ENCODE measurements around the gene TSFM.

DNA sequence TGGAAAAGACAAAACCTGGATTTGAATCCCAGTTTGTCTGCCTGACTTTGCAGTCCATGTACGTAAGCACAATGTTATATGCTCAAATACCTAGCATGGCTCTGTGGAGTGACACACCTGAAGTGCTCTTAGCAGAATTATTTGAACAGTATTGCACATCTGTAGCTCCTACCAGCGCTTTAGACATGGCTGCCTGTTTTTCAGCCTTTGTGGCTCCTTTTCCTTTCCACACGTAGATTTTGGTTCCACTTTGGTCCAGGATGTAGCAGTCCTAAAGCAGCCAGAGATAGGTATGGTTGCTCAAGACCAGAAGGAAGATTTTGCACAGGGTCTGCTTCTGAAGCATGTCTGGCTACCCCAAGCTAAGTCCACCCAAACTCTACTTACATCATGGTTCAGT lies 26.8 kb downstream of the TSFM start:
- TF ChIP-seq, protein P1, sequence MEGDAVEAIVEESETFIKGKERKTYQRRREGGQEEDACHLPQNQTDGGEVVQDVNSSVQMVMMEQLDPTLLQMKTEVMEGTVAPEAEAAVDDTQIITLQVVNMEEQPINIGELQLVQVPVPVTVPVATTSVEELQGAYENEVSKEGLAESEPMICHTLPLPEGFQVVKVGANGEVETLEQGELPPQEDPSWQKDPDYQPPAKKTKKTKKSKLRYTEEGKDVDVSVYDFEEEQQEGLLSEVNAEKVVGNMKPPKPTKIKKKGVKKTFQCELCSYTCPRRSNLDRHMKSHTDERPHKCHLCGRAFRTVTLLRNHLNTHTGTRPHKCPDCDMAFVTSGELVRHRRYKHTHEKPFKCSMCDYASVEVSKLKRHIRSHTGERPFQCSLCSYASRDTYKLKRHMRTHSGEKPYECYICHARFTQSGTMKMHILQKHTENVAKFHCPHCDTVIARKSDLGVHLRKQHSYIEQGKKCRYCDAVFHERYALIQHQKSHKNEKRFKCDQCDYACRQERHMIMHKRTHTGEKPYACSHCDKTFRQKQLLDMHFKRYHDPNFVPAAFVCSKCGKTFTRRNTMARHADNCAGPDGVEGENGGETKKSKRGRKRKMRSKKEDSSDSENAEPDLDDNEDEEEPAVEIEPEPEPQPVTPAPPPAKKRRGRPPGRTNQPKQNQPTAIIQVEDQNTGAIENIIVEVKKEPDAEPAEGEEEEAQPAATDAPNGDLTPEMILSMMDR (IDR thresholded peaks at IDR 0.05; ENCODE audit: insufficient read depth, low read length, poor library complexity, severe bottlenecking) = no peak
- TF ChIP-seq EZH2phosphoT487 (conservative IDR thresholded peaks at IDR 0.05; ENCODE audit: low read length) = no peak
